ENCODE results near the gene SLC35F6.
"Not testable (repeated sequence)": the region's sequence is repeated elsewhere in the genome, so short reads cannot be mapped to it uniquely, and the experiment has no call there.

- not testable (repeated sequence) for TF ChIP-seq CTCF (IDR thresholded peaks at IDR 0.05; ENCODE audit: insufficient read depth, low read length, poor library complexity, severe bottlenecking); EZH2phosphoT487 (conservative IDR thresholded peaks at IDR 0.05; ENCODE audit: low read length)
These were observed 50.1 kb downstream of the SLC35F6 start for GRCh38 chr2:26814072-26814765.

Measured in SU-DHL-6 (cell line).